Measurements from ENCODE around the gene SNX19.
A peak's percentile ranks its signal among the peaks of the same experiment; 100 is the strongest.
"Not testable (repeated sequence)": the region's sequence is repeated elsewhere in the genome, so short reads cannot be mapped to it uniquely, and the experiment has no call there.

Gene SNX19, protein sequence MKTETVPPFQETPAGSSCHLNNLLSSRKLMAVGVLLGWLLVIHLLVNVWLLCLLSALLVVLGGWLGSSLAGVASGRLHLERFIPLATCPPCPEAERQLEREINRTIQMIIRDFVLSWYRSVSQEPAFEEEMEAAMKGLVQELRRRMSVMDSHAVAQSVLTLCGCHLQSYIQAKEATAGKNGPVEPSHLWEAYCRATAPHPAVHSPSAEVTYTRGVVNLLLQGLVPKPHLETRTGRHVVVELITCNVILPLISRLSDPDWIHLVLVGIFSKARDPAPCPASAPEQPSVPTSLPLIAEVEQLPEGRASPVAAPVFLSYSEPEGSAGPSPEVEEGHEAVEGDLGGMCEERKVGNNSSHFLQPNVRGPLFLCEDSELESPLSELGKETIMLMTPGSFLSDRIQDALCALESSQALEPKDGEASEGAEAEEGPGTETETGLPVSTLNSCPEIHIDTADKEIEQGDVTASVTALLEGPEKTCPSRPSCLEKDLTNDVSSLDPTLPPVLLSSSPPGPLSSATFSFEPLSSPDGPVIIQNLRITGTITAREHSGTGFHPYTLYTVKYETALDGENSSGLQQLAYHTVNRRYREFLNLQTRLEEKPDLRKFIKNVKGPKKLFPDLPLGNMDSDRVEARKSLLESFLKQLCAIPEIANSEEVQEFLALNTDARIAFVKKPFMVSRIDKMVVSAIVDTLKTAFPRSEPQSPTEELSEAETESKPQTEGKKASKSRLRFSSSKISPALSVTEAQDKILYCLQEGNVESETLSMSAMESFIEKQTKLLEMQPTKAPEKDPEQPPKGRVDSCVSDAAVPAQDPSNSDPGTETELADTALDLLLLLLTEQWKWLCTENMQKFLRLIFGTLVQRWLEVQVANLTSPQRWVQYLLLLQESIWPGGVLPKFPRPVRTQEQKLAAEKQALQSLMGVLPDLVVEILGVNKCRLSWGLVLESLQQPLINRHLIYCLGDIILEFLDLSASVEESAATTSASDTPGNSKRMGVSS

GRCh38 chr11:130916238-130916855, at the start of gene SNX19:
Gene SNX19, minus strand, starts transcription at chr11:130916479. Its CDS starts 540 bp downstream, at chr11:130915939.
- Mint-ChIP-seq H3K4me1 (peaks cover 19% of the 10 kb centered on the region), H3K9me3 (peaks cover 12% of the 10 kb centered on the region), H3K4me3 (peak within 1 kb of the TSS; percentile 78), H3K27ac (peak within 1 kb of the TSS; percentile 56), H3K36me3 (ENCODE audit: low read depth) (peaks cover 36% of the 10 kb centered on the region), H3K27me3 (peaks cover 6% of the 10 kb centered on the region)
- peak; percentile 91 for DNase-seq
- ATAC-seq, result peak; percentile 100

DNA sequence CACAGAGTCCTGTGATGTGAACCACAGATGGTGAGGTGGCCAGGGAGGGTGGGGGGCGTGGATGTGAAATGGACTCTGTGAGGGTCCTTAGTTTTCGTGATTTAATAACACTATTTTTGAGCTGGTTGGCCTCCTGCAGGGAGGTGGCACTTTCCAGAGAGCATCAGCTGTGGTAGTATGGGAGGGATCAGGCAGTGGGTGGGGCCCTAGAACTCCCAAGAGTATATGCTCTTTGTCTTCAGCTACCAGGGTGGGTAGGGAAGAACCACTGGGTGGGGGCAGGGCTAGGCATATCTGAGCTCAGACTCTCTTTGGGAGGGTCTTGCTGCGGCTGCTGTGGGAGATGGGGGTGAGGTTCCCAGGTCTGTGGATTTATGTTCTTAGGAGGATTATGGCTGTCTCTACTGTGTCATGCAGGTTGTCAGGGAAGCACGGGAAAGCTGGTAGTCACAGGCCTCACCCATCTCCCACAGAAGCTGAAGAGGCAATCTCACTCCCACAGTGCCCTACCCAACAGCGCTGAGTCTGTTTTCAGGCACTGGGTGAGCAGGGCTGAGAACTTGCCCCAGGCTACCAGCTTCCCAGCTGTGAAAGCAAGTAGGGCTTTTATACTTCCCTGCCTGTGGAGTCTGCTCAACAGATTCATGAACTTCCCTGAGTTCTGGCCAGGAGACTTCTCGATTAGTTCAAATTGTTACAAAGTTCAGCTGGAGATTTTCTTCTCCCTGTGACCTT, 47.9 kb upstream of the SNX19 start:
- H3K9me3 Mint-ChIP-seq, result peaks cover 9% of the 10 kb centered on the region
- H3K27me3 Mint-ChIP-seq, result peaks cover 3% of the 10 kb centered on the region
- no peak for DNase-seq

GRCh38 chr11:130947889-130948288, 31.6 kb upstream of the SNX19 start:
- Mint-ChIP-seq H3K27ac (no peak overlapping the region), H3K4me3 (no peak overlapping the region), H3K36me3 (ENCODE audit: low read depth) (no peaks in the 10 kb centered on the region), H3K9me3 (no peaks in the 10 kb centered on the region), H3K4me1 (peaks cover 6% of the 10 kb centered on the region), H3K27me3 (peaks cover 14% of the 10 kb centered on the region)
- no peak for ATAC-seq
- DNase-seq, result no peak

More for the DNA sequence above, 47.9 kb upstream of the SNX19 start:
- H3K27ac Mint-ChIP-seq, result no peak overlapping the region
- no peak for ATAC-seq
- H3K4me3 Mint-ChIP-seq, result no peak overlapping the region
- no peaks in the 10 kb centered on the region for H3K36me3 Mint-ChIP-seq (ENCODE audit: low read depth)
- H3K4me1 Mint-ChIP-seq, result no peaks in the 10 kb centered on the region

- Mint-ChIP-seq H3K4me1 (peaks cover 6% of the 10 kb centered on the region), H3K27me3 (peaks cover 14% of the 10 kb centered on the region), H3K27ac (no peak overlapping the region), H3K36me3 (ENCODE audit: low read depth) (no peaks in the 10 kb centered on the region), H3K9me3 (no peaks in the 10 kb centered on the region), H3K4me3 (no peak overlapping the region)
- ATAC-seq (no peak), DNase-seq (no peak)
Measured at GRCh38 chr11:130947481-130947880, 31.2 kb upstream of the SNX19 start.

DNA sequence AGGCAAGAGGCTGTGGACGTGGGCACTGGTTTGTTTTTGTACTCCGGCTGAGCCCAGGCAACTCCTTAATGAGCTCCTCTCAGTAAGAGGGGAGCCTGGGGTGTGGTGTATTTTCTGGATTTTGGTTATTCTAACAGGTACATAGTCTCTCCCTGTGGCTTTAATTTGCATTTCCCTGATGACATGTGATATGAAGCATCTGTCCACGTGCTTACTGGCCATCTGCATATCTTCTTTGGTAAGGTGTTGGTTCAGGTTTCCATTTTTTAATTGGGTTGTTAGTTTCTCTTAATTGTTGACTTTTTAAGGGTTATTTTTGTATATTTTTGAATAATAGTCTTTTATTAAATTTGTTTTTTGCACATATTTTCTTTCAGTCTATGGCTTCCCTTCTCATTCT, 30.8 kb upstream of the SNX19 start:
- Mint-ChIP-seq H3K4me1 (peaks cover 6% of the 10 kb centered on the region), H3K9me3 (no peaks in the 10 kb centered on the region), H3K36me3 (ENCODE audit: low read depth) (no peaks in the 10 kb centered on the region), H3K27me3 (peaks cover 14% of the 10 kb centered on the region), H3K4me3 (no peak overlapping the region), H3K27ac (no peak overlapping the region)
- ATAC-seq (no peak), DNase-seq (no peak)

GRCh38 chr11:130945896-130946295, 29.6 kb upstream of the SNX19 start:
- ATAC-seq, result no peak
- no peak overlapping the region for H3K27ac Mint-ChIP-seq
- no peak for DNase-seq
- peaks cover 14% of the 10 kb centered on the region for H3K27me3 Mint-ChIP-seq
- no peak overlapping the region for H3K4me3 Mint-ChIP-seq
- no peaks in the 10 kb centered on the region for H3K9me3 Mint-ChIP-seq
- H3K4me1 Mint-ChIP-seq, result peaks cover 6% of the 10 kb centered on the region
- H3K36me3 Mint-ChIP-seq (ENCODE audit: low read depth), result no peaks in the 10 kb centered on the region

- ATAC-seq (no peak), DNase-seq (no peak)
- H3K9me3 Mint-ChIP-seq, result no peaks in the 10 kb centered on the region
- H3K27ac Mint-ChIP-seq, result no peak overlapping the region
- peaks cover 7% of the 10 kb centered on the region for H3K27me3 Mint-ChIP-seq
- H3K36me3 Mint-ChIP-seq (ENCODE audit: low read depth), result no peaks in the 10 kb centered on the region
- H3K4me3 Mint-ChIP-seq, result no peak overlapping the region
- H3K4me1 Mint-ChIP-seq, result no peaks in the 10 kb centered on the region
Measured at GRCh38 chr11:130940706-130941105, 24.4 kb upstream of the SNX19 start.

- DNase-seq (no peak), ATAC-seq (no peak)
- Mint-ChIP-seq H3K4me1 (no peaks in the 10 kb centered on the region), H3K27ac (no peak overlapping the region), H3K9me3 (no peaks in the 10 kb centered on the region), H3K36me3 (ENCODE audit: low read depth) (no peaks in the 10 kb centered on the region), H3K27me3 (peaks cover 2% of the 10 kb centered on the region), H3K4me3 (no peak overlapping the region)
Measured at GRCh38 chr11:130937051-130937450, 20.8 kb upstream of the SNX19 start.

GRCh38 chr11:130932086-130932712, 15.9 kb upstream of the SNX19 start:
- no peaks in the 10 kb centered on the region for H3K4me1 Mint-ChIP-seq
- no peaks in the 10 kb centered on the region for H3K36me3 Mint-ChIP-seq (ENCODE audit: low read depth)
- H3K27me3 Mint-ChIP-seq, result peaks cover 5% of the 10 kb centered on the region
- no peaks in the 10 kb centered on the region for H3K9me3 Mint-ChIP-seq
- ATAC-seq, result no peak
- no peak overlapping the region for H3K4me3 Mint-ChIP-seq
- H3K27ac Mint-ChIP-seq, result no peak overlapping the region
- no peak for DNase-seq

DNA sequence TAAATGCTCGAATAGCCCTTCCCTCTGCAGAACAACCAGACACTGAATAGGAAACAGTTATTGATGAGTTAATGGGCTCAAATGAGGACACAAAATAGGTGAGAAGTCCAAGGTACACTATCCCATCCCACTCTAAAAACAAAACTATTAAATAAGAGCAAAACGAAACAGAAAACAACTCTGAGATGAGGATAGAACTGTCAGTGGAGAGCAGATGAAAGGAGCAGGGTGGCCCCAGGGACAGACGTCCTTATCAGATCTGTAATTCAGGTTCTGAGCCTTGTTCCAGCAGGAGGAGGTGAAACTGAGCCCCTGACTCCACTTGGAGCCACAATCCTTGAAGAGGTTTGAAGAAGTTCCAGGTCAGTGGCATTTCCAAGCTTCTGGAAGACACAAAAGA, 8.5 kb upstream of the SNX19 start:
- Mint-ChIP-seq H3K36me3 (ENCODE audit: low read depth) (no peaks in the 10 kb centered on the region), H3K4me1 (no peaks in the 10 kb centered on the region), H3K27ac (no peak overlapping the region), H3K4me3 (no peak overlapping the region), H3K9me3 (no peaks in the 10 kb centered on the region), H3K27me3 (peaks cover 15% of the 10 kb centered on the region)
- no peak for DNase-seq
- no peak for ATAC-seq

DNA sequence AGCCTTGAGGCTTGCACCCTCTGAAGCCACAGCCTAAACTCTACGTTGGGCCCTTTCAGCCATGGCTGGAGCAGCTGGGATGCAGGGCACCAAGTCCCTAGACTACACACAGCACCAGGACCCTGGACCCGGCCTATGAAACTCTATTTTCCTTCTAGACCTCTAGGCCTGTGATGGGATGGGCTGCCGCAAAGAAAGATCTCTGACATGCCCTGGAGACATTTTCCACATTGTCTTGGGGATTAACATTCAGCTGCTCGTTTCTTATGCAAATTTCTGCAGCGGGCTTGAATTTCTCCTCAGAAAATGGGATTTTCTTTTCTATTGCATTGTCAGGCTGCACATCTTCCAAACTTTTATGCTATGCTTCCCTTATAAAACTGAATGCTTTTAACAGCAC, 4.3 kb upstream of the SNX19 start:
- Mint-ChIP-seq H3K27me3 (peaks cover 14% of the 10 kb centered on the region), H3K4me1 (peaks cover 10% of the 10 kb centered on the region)
- not testable (repeated sequence) for H3K9me3 Mint-ChIP-seq; H3K36me3 Mint-ChIP-seq (ENCODE audit: low read depth); ATAC-seq; DNase-seq; H3K4me3 Mint-ChIP-seq; H3K27ac Mint-ChIP-seq

- Mint-ChIP-seq H3K4me1 (peaks cover 17% of the 10 kb centered on the region), H3K9me3 (peaks cover 4% of the 10 kb centered on the region), H3K36me3 (ENCODE audit: low read depth) (peaks cover 21% of the 10 kb centered on the region), H3K27ac (no peak overlapping the region), H3K4me3 (no peak overlapping the region), H3K27me3 (peaks cover 11% of the 10 kb centered on the region)
- DNase-seq, result no peak
- ATAC-seq, result no peak
Measured at GRCh38 chr11:130918081-130918480, 1.8 kb upstream of the SNX19 start.

GRCh38 chr11:130916910-130917309, 631 bp upstream of the SNX19 start:
- Mint-ChIP-seq H3K4me1 (peaks cover 19% of the 10 kb centered on the region), H3K4me3 (peak overlapping the region; percentile 78), H3K9me3 (peaks cover 11% of the 10 kb centered on the region), H3K36me3 (ENCODE audit: low read depth) (peaks cover 31% of the 10 kb centered on the region), H3K27ac (peak overlapping the region; percentile 56), H3K27me3 (peaks cover 11% of the 10 kb centered on the region)
- DNase-seq (no peak), ATAC-seq (no peak)
